Liver (tissue), 2 donors: Measurements from ENCODE around the gene PTPRN2.

Source experiments
- CTCF ChIP-seq: fragments of 150-350 bp; IDR thresholded peaks from 2 replicates; pipeline ENCODE4 v1.5.1; 2017; ENCODE audit warnings: improper control_type of control experiment, low read depth, low read length; ENCODE audit not compliant: missing input control
- REST ChIP-seq: IDR thresholded peaks from 2 replicates; pipeline ENCODE4 v1.6.1; 2016; ENCODE audit warnings: antibody characterized with exemption, mild to moderate bottlenecking
- donor health status: healthy.

- TF ChIP-seq REST (no peak), CTCF (no peak)
Observed at GRCh38 chr7:158107806-158108205, 479.8 kb downstream of the PTPRN2 start.
